ENCODE measurements around the gene RPRD1A.
"Not testable (repeated sequence)": the region's sequence is repeated elsewhere in the genome, so short reads cannot be mapped to it uniquely, and the experiment has no call there.

Gene RPRD1A

GRCh38 chr18:36058674-36059073 is 8.7 kb downstream of the RPRD1A start:
- H3K4me1 Mint-ChIP-seq, result peaks cover 21% of the 10 kb centered on the region
- no peak overlapping the region for H3K27ac Mint-ChIP-seq
- peaks cover 0 to 2% of the 10 kb centered on the region in 2 donors for H3K9me3 Mint-ChIP-seq
- no peak for ATAC-seq
- no peak for DNase-seq
- H3K4me3 Mint-ChIP-seq, result no peak overlapping the region
- no peaks in the 10 kb centered on the region for H3K27me3 Mint-ChIP-seq

- no peak for ATAC-seq
- no peak overlapping the region for H3K4me3 Mint-ChIP-seq
- H3K4me1 Mint-ChIP-seq, result peaks cover 27% of the 10 kb centered on the region
- DNase-seq, result no peak
- H3K27ac Mint-ChIP-seq, result peak overlapping the region in 1 of 2 donors; percentile 3
- H3K9me3 Mint-ChIP-seq, result peaks cover 8 to 25% of the 10 kb centered on the region in 2 donors
- H3K27me3 Mint-ChIP-seq, result no peaks in the 10 kb centered on the region
Measured at GRCh38 chr18:36051760-36052159, 15.6 kb downstream of the RPRD1A start.

GRCh38 chr18:36050479-36050878 is 16.9 kb downstream of the RPRD1A start:
- H3K4me3 Mint-ChIP-seq, result no peak overlapping the region
- no peaks in the 10 kb centered on the region for H3K27me3 Mint-ChIP-seq
- H3K9me3 Mint-ChIP-seq, result peaks cover 8 to 25% of the 10 kb centered on the region in 2 donors
- no peak overlapping the region for H3K27ac Mint-ChIP-seq
- ATAC-seq (no peak), DNase-seq (no peak)
- peaks cover 40% of the 10 kb centered on the region for H3K4me1 Mint-ChIP-seq

GRCh38 chr18:36047521-36047920 is 19.8 kb downstream of the RPRD1A start:
- Mint-ChIP-seq H3K9me3 (peaks cover 8 to 15% of the 10 kb centered on the region in 2 donors), H3K4me3 (no peak overlapping the region), H3K4me1 (peaks cover 50% of the 10 kb centered on the region), H3K27ac (no peak overlapping the region), H3K27me3 (no peaks in the 10 kb centered on the region)
- ATAC-seq, result no peak
- no peak for DNase-seq

GRCh38 chr18:36046898-36047297 is 20.5 kb downstream of the RPRD1A start:
- H3K27ac Mint-ChIP-seq, result no peak overlapping the region
- no peak overlapping the region for H3K4me3 Mint-ChIP-seq
- DNase-seq (no peak), ATAC-seq (no peak)
- H3K9me3 Mint-ChIP-seq, result peaks cover 6 to 15% of the 10 kb centered on the region in 2 donors
- H3K27me3 Mint-ChIP-seq, result no peaks in the 10 kb centered on the region
- H3K4me1 Mint-ChIP-seq, result peaks cover 57% of the 10 kb centered on the region

- H3K4me1 Mint-ChIP-seq, result peaks cover 60% of the 10 kb centered on the region
- no peak overlapping the region for H3K27ac Mint-ChIP-seq
- peaks cover 0 to 10% of the 10 kb centered on the region in 2 donors for H3K9me3 Mint-ChIP-seq
- ATAC-seq, result no peak
- H3K27me3 Mint-ChIP-seq, result no peaks in the 10 kb centered on the region
- no peak for DNase-seq
- no peak overlapping the region for H3K4me3 Mint-ChIP-seq
Measured at GRCh38 chr18:36045241-36045991, 21.9 kb downstream of the RPRD1A start.

GRCh38 chr18:36043153-36043552 is 24.2 kb downstream of the RPRD1A start:
- Mint-ChIP-seq H3K4me3 (no peak overlapping the region), H3K27me3 (no peaks in the 10 kb centered on the region), H3K4me1 (peaks cover 51% of the 10 kb centered on the region), H3K27ac (no peak overlapping the region), H3K9me3 (peaks cover 8 to 16% of the 10 kb centered on the region in 2 donors)
- DNase-seq (no peak), ATAC-seq (no peak)

- peaks cover 16 to 17% of the 10 kb centered on the region in 2 donors for H3K9me3 Mint-ChIP-seq
- peaks cover 42% of the 10 kb centered on the region for H3K4me1 Mint-ChIP-seq
- DNase-seq (no peak), ATAC-seq (no peak)
- H3K27me3 Mint-ChIP-seq, result no peaks in the 10 kb centered on the region
- no peak overlapping the region for H3K4me3 Mint-ChIP-seq
- no peak overlapping the region for H3K27ac Mint-ChIP-seq
Measured at GRCh38 chr18:36041146-36041545, 26.2 kb downstream of the RPRD1A start.

- DNase-seq (no peak), ATAC-seq (no peak)
- H3K27me3 Mint-ChIP-seq, result no peaks in the 10 kb centered on the region
- H3K4me3 Mint-ChIP-seq, result no peak overlapping the region
- H3K9me3 Mint-ChIP-seq, result peaks cover 16 to 17% of the 10 kb centered on the region in 2 donors
- H3K27ac Mint-ChIP-seq, result no peak overlapping the region
- H3K4me1 Mint-ChIP-seq, result peaks cover 46% of the 10 kb centered on the region
Measured at GRCh38 chr18:36038102-36038663, 29.2 kb downstream of the RPRD1A start.

GRCh38 chr18:36035253-36035652 is 32.1 kb downstream of the RPRD1A start:
- Mint-ChIP-seq H3K4me3 (no peak overlapping the region), H3K27ac (peak overlapping the region in 1 of 2 donors; percentile 31)
- no peak for ATAC-seq

GRCh38 chr18:36034299-36034895 is 33.0 kb downstream of the RPRD1A start:
- Mint-ChIP-seq H3K4me3 (no peak overlapping the region), H3K9me3 (peaks cover 6 to 9% of the 10 kb centered on the region in 2 donors), H3K27me3 (no peaks in the 10 kb centered on the region), H3K4me1 (peaks cover 24% of the 10 kb centered on the region), H3K27ac (peak overlapping the region in 1 of 2 donors; percentile 33)
- ATAC-seq (peak; percentile 31), DNase-seq (no peak)

More at GRCh38 chr18:36035253-36035652, 32.1 kb downstream of the RPRD1A start:
- Mint-ChIP-seq H3K9me3 (peaks cover 14 to 17% of the 10 kb centered on the region in 2 donors), H3K4me1 (peaks cover 24% of the 10 kb centered on the region), H3K27me3 (no peaks in the 10 kb centered on the region)
- DNase-seq, result no peak

- DNase-seq (no peak), ATAC-seq (no peak)
- peaks cover 19% of the 10 kb centered on the region for H3K4me1 Mint-ChIP-seq
- H3K27me3 Mint-ChIP-seq, result no peaks in the 10 kb centered on the region
- H3K4me3 Mint-ChIP-seq, result no peak overlapping the region
- no peak overlapping the region for H3K27ac Mint-ChIP-seq
- H3K9me3 Mint-ChIP-seq, result peaks cover 0 to under 1% of the 10 kb centered on the region in 2 donors
Measured at GRCh38 chr18:36031903-36032302, 35.5 kb downstream of the RPRD1A start.

GRCh38 chr18:36031407-36031806 is 36.0 kb downstream of the RPRD1A start:
- H3K27me3 Mint-ChIP-seq, result no peaks in the 10 kb centered on the region
- H3K4me3 Mint-ChIP-seq, result no peak overlapping the region
- H3K4me1 Mint-ChIP-seq, result peaks cover 19% of the 10 kb centered on the region
- no peaks in the 10 kb centered on the region for H3K9me3 Mint-ChIP-seq
- DNase-seq (no peak), ATAC-seq (no peak)
- H3K27ac Mint-ChIP-seq, result no peak overlapping the region

- Mint-ChIP-seq H3K9me3 (no peaks in the 10 kb centered on the region), H3K4me1 (peaks cover 4% of the 10 kb centered on the region), H3K4me3 (no peak overlapping the region), H3K27me3 (no peaks in the 10 kb centered on the region), H3K27ac (no peak overlapping the region)
- DNase-seq (no peak), ATAC-seq (no peak)
Measured at GRCh38 chr18:36028859-36029258, 38.5 kb downstream of the RPRD1A start.

- Mint-ChIP-seq H3K27ac (peak overlapping the region in 1 of 2 donors; percentile 5), H3K4me3 (no peak overlapping the region), H3K27me3 (no peaks in the 10 kb centered on the region), H3K4me1 (no peaks in the 10 kb centered on the region), H3K9me3 (no peaks in the 10 kb centered on the region)
- DNase-seq (no peak), ATAC-seq (no peak)
Measured at GRCh38 chr18:36025025-36025424, 42.3 kb downstream of the RPRD1A start.

GRCh38 chr18:36024241-36024640 is 43.1 kb downstream of the RPRD1A start:
- not testable (repeated sequence) for DNase-seq, H3K27me3 Mint-ChIP-seq

More at GRCh38 chr18:36024241-36024640, 43.1 kb downstream of the RPRD1A start:
- not testable (repeated sequence) for H3K9me3 Mint-ChIP-seq, ATAC-seq, H3K4me3 Mint-ChIP-seq, H3K27ac Mint-ChIP-seq, H3K4me1 Mint-ChIP-seq
